Hippocampal formation (tissue), 2 donors: ENCODE measurements around the gene SLC4A2.

Experiments
- DNase-seq, 2 donors: peaks; one replicate each; lab custom pipeline; 2025; lab: John Stamatoyannopoulos, UW

The SLC4A2 gene

GRCh38 chr7:151081170-151082101 lies 22.0 kb downstream of the SLC4A2 start:
- DNase-seq: no peak

GRCh38 chr7:151082141-151083070 lies 23.0 kb downstream of the SLC4A2 start:
- no peak for DNase-seq

GRCh38 chr7:151083071-151083823 lies 23.9 kb downstream of the SLC4A2 start, which contains the start of gene TMUB1:
TMUB1 (minus strand) TSS chr7:151083493; CDS start chr7:151082563, 930 bp downstream.
- peak; percentile 32 to 71 for DNase-seq

GRCh38 chr7:151083824-151084160 lies 24.4 kb downstream of the SLC4A2 start:
- no peak for DNase-seq

GRCh38 chr7:151085329-151085690 lies 25.9 kb downstream of the SLC4A2 start:
- no peak for DNase-seq

- DNase-seq: peak; percentile 82 to 90
Observed at GRCh38 chr7:151085691-151086620, 26.6 kb downstream of the SLC4A2 start, which contains the start of gene AGAP3. AGAP3 (plus strand) TSS chr7:151086475; CDS start chr7:151086742, 267 bp downstream.

GRCh38 chr7:151086802-151087244 lies 27.4 kb downstream of the SLC4A2 start:
- DNase-seq: no peak

- DNase-seq: peak; percentile 42 to 45
Observed at GRCh38 chr7:151087245-151088018, 28.0 kb downstream of the SLC4A2 start.

GRCh38 chr7:151088019-151088855 lies 28.8 kb downstream of the SLC4A2 start:
- no peak for DNase-seq

GRCh38 chr7:151088856-151089699 lies 29.7 kb downstream of the SLC4A2 start:
- peak; percentile 27 to 31 for DNase-seq

- DNase-seq: no peak
Observed at GRCh38 chr7:151089893-151090730, 30.7 kb downstream of the SLC4A2 start.

GRCh38 chr7:151091003-151091402 lies 31.6 kb downstream of the SLC4A2 start:
- DNase-seq: no peak

GRCh38 chr7:151091431-151091830 lies 32.0 kb downstream of the SLC4A2 start:
- no peak for DNase-seq

GRCh38 chr7:151091988-151092387 lies 32.6 kb downstream of the SLC4A2 start:
- no peak for DNase-seq

- no peak for DNase-seq
Observed at GRCh38 chr7:151093748-151094147, 34.4 kb downstream of the SLC4A2 start.

GRCh38 chr7:151094675-151095074 lies 35.3 kb downstream of the SLC4A2 start:
- DNase-seq: no peak
